HepG2 (cell line): ENCODE data around the gene STK40. TPM values are rescaled to one million over a fixed set of nuclear protein-coding genes. Genes with fewer than 3 reads are reported as not detected.

Experiments
- DR1 ChIP-seq: sonication (generic); formaldehyde crosslinking; IDR thresholded peaks from 2 replicates; pipeline ENCODE4 v1.8.0; 2021; ENCODE audit warnings: mild to moderate bottlenecking, missing genetic modification reagents, inconsistent platforms
- FOSL1 ChIP-seq: sonication (generic); formaldehyde crosslinking; IDR thresholded peaks from 2 replicates; pipeline ENCODE4 v1.9.0; 2021; ENCODE audit warnings: missing genetic modification reagents, borderline replicate concordance
- FOXP4 ChIP-seq: sonication (generic); formaldehyde crosslinking; IDR thresholded peaks from 2 replicates; pipeline ENCODE4 v1.4.0; 2020; ENCODE audit warnings: missing genetic modification reagents
- MAZ ChIP-seq, 2 experiments: sonication (generic) in 1 of 2; formaldehyde crosslinking in 1 of 2; IDR thresholded peaks; 2 replicates each; pipeline versions ENCODE4 v1.5.0 to v1.6.1; 2012 to 2020; ENCODE audit warnings: low read depth in 2 of 2, mild to moderate bottlenecking in 2 of 2, borderline replicate concordance in 1 of 2, improper control_type of control experiment in 1 of 2, low read length in 1 of 2, missing genetic modification reagents in 1 of 2, moderate library complexity in 1 of 2
- NONO ChIP-seq, 2 experiments: fragments of 450-650 bp in 1 of 2; sonication (generic) in 1 of 2; formaldehyde crosslinking in 1 of 2; IDR thresholded peaks in 1 of 2; conservative IDR thresholded peaks in 1 of 2; 2 replicates each; pipeline versions ENCODE4 v1.6.1 to v1.8.0; 2017 to 2022; ENCODE audit warnings: mild to moderate bottlenecking in 1 of 2, missing genetic modification reagents in 1 of 2, moderate library complexity in 1 of 2
- SPEN ChIP-seq: sonication (generic); formaldehyde crosslinking; IDR thresholded peaks from 2 replicates; pipeline ENCODE4 v1.5.1; 2020; ENCODE audit warnings: low read depth, mild to moderate bottlenecking, missing genetic modification reagents
- ZBTB2 ChIP-seq: sonication (generic); formaldehyde crosslinking; IDR thresholded peaks from 2 replicates; pipeline ENCODE4 v1.8.0; 2022; ENCODE audit warnings: low read depth, missing genetic modification reagents
- ZBTB46 ChIP-seq: sonication (generic); formaldehyde crosslinking; IDR thresholded peaks from 2 replicates; pipeline ENCODE4 v1.4.0; 2020; ENCODE audit warnings: mild to moderate bottlenecking, missing genetic modification reagents, borderline replicate concordance
- ZFP90 ChIP-seq: sonication (generic); formaldehyde crosslinking; IDR thresholded peaks from 2 replicates; pipeline ENCODE4 v1.8.0; 2022; ENCODE audit warnings: missing genetic modification reagents, mild to moderate bottlenecking, inconsistent platforms, borderline replicate concordance
- ZNF589 ChIP-seq: sonication (generic); formaldehyde crosslinking; conservative IDR thresholded peaks from 2 replicates; pipeline ENCODE4 v1.8.0; 2022; ENCODE audit warnings: mild to moderate bottlenecking, moderate library complexity, missing genetic modification reagents
- ZNF687 ChIP-seq: sonication (generic); formaldehyde crosslinking; IDR thresholded peaks from 2 replicates; pipeline ENCODE4 v1.5.1; 2020; ENCODE audit warnings: mild to moderate bottlenecking, missing genetic modification reagents, moderate library complexity
- ZNF749 ChIP-seq: sonication (generic); formaldehyde crosslinking; IDR thresholded peaks from 2 replicates; pipeline ENCODE4 v1.8.0; 2022; ENCODE audit warnings: mild to moderate bottlenecking, missing genetic modification reagents, moderate library complexity, borderline replicate concordance
- ZNF782 ChIP-seq: sonication (generic); formaldehyde crosslinking; IDR thresholded peaks from 2 replicates; pipeline ENCODE4 v1.4.0; 2020; ENCODE audit warnings: missing genetic modification reagents, mild to moderate bottlenecking, borderline replicate concordance
- ZSCAN25 ChIP-seq: sonication (generic); formaldehyde crosslinking; IDR thresholded peaks from 2 replicates; pipeline ENCODE4 v1.8.0; 2022; ENCODE audit warnings: mild to moderate bottlenecking, missing genetic modification reagents
- ZSCAN30 ChIP-seq: sonication (generic); formaldehyde crosslinking; IDR thresholded peaks from 2 replicates; pipeline ENCODE4 v1.5.0; 2020; ENCODE audit warnings: mild to moderate bottlenecking, missing genetic modification reagents
- polyA plus RNA-seq, 8 experiments: library from polyadenylated mRNA; depleted of rRNA in 3 of 8; stranded (reverse) in 7 of 8; unstranded in 1 of 8; fragments of >200 nt; fragmentation: Illumina TruSeq in 4 of 8; extraction: Trizol in 4 of 8; gene quantifications; 2 replicates each; pipeline versions ENCODE4 v1.2.1 to v1.2.3, GENCODE V29; 2011 to 2016; ENCODE audit warnings: low read depth in 4 of 8, missing spikeins in 1 of 8, mixed read lengths in 1 of 8; ENCODE audit not compliant: insufficient read depth in 1 of 8
- total RNA-seq, 5 experiments: library from RNA; depleted of rRNA; stranded (reverse); fragments of >200 nt; fragmentation: Illumina TruSeq; extraction: Trizol; gene quantifications; 2 replicates each; pipeline ENCODE4 v1.2.3, GENCODE V29; 2016; ENCODE audit warnings: low read depth in 1 of 5

The STK40 gene
- total and polyA plus RNA-seq, 2 of the 13 experiments (the other 11 are each of a cell fraction or from before 2014, with no cell fraction given), result 33.8 to 35.1 TPM

- TF ChIP-seq ZNF749 (no peak), MAZ (IDR thresholded peaks at IDR 0.05; ENCODE audit: borderline replicate concordance, low read depth, low read length) (no peak), MAZ (CRISPR knock-in tag; IDR thresholded peaks at IDR 0.05; ENCODE audit: low read depth) (peak; percentile 75), ZBTB46 (CRISPR knock-in tag) (no peak), NONO (IDR thresholded peaks at IDR 0.05) (no peak), NONO (CRISPR knock-in tag; conservative IDR thresholded peaks at IDR 0.05) (peak; percentile 90), ZFP90 (peak; percentile 93; the same call in 1 of the 2 replicates), FOXP4 (peak; percentile 49; the same call in 1 of the 2 replicates), ZNF687 (CRISPR knock-in tag) (peak; percentile 85), ZNF589 (no peak), FOSL1 (CRISPR knock-in tag) (peak; percentile 15; the same call in 1 of the 2 replicates), SPEN (CRISPR knock-in tag) (0 out of 2 replicates have a peak, but pooled peaks have one; percentile 57), ZNF782 (CRISPR knock-in tag) (no peak), ZSCAN25 (CRISPR knock-in tag) (no peak), DR1 (CRISPR knock-in tag) (peak; percentile 66; the same call in 1 of the 2 replicates), ZSCAN30 (CRISPR knock-in tag) (no peak), ZBTB2 (CRISPR knock-in tag) (peak; percentile 69; the same call in 1 of the 2 replicates)
These were observed 11.9 kb upstream of the STK40 start, which contains the start of gene LSM10 (continued) for GRCh38 chr1:36397378-36398230.
